ENCODE measurements around the gene CACNA1C.

Gene CACNA1C

DNA sequence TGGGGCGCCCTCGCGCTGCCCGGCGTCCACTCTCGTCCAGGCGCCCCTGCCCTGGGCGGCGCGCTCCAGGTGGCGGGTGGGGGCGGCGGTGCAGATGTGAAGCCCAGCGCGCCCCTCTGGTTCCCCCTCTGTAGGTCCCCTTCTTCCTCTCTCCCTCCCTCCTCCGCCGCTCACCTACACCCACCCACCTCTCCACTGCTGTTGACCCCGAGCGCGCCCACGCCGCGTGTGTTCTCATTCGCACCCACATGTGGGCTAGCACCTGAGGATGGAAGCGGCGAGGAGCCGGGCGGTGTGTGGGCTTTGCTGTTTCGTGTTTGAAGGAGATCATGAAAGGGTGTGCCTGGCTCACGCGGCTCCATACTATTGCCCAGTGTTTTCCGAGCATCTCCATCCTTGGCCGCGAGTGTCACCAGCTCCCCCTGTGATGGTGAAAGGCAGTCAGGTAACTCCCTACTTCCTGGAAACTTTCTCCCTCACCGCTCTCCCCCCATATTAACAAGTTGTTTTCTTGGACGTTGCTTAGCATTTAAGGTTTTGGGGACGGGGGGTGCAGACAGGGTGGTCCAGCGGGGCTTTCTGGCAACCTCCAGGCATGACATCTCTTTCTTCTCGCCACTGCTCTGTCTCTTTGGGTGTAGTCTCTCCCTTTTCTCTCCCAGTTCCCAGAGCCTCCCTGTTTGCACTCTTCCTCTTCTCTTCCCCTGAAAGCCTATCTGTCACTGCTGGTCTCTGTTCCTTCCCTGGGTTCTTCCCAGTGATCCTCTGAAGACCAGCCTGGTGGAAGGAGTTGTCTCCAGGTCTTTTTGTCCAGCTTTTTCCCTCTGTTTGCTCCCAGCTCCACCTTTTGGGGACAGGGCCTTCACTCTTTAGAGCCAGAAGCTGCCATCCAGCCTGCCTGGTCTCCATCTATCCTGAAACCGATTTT lies 1.6 kb downstream of the CACNA1C start:
- in situ Hi-C loops (cut with MboI; ENCODE audit: low sequenced_read_pairs, unreplicated experiment) = no loop called here
- no peak for DNase-seq (ENCODE audit: low spot score)
- TF ChIP-seq, protein P1, sequence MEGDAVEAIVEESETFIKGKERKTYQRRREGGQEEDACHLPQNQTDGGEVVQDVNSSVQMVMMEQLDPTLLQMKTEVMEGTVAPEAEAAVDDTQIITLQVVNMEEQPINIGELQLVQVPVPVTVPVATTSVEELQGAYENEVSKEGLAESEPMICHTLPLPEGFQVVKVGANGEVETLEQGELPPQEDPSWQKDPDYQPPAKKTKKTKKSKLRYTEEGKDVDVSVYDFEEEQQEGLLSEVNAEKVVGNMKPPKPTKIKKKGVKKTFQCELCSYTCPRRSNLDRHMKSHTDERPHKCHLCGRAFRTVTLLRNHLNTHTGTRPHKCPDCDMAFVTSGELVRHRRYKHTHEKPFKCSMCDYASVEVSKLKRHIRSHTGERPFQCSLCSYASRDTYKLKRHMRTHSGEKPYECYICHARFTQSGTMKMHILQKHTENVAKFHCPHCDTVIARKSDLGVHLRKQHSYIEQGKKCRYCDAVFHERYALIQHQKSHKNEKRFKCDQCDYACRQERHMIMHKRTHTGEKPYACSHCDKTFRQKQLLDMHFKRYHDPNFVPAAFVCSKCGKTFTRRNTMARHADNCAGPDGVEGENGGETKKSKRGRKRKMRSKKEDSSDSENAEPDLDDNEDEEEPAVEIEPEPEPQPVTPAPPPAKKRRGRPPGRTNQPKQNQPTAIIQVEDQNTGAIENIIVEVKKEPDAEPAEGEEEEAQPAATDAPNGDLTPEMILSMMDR (IDR thresholded peaks at IDR 0.05; ENCODE audit: borderline replicate concordance, control extremely low read depth, extremely low read depth, insufficient read depth, missing control alignments) = no peak

DNA sequence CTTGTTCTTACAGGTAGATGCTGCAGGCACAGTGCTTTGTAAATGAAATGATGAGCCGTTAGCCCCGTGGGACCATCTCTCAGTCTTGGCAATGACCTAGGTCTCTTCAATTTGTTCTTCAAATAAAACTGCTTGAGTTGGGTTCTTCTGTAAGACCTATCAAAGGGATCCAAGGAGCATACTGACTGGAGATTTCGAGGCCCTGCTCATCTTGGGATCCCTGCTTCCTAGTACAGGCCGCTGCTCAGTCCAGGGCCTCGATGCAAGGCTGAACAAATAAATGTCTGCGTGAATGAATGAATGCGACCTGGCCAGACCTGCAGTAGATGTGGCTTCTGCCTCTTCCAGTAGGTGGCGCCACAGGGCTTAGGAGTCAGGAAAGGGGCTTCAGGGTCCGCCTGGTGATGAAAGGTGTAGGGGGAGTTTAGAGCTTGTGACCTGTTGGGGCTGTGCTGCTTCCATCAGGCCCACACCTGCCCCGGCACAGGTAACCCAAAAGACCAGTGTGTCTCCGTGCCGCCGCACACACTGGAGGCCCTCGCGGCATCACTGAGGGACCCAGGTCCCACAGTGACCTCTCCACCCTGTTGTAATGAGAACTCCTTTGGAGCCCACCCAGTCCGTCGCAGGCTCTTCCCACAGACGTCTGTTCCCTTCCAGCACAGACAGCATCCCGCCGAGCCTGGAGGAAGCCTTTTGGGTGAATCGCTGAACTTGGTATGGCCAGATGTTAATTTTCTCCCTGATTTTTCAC lies 4.4 kb downstream of the CACNA1C start:
- DNase-seq (ENCODE audit: low spot score) = peak; percentile 54
- TF ChIP-seq, protein P1 (IDR thresholded peaks at IDR 0.05; ENCODE audit: borderline replicate concordance, control extremely low read depth, extremely low read depth, insufficient read depth, missing control alignments) = peak; percentile 63
- in situ Hi-C loops (cut with MboI; ENCODE audit: low sequenced_read_pairs, unreplicated experiment) = no loop called here

DNA sequence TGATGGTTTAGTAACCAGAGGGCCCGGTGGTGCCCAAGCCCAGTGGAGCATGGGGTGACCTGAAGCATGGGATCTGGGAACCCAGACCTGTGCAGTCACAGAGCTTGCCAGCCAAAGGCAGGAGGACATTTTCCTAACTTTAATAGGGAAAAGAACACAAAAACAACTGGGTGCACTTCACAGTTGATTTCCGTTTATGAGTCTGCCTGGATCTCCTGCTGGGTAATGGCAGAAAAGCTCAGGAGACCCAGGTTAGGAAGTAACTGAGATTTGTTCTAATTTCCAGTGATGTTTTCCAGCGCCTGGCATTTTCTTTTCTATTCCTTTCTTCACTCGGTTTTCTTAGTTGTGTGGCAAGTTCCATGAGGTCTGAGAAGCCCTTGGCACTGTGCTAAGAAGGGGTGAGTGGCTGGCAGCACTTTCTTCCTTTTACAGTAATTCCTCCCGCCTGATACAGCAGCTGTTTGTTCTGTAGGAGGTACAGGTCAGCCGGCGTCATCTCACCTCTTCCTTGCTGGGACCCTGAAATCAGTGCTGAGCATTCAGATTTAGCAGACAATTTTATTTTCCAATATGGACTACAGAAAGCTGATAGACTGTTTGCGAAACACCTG lies 5.1 kb downstream of the CACNA1C start:
- in situ Hi-C loops (cut with MboI; ENCODE audit: low sequenced_read_pairs, unreplicated experiment) = no loop called here
- TF ChIP-seq, protein P1 (IDR thresholded peaks at IDR 0.05; ENCODE audit: borderline replicate concordance, control extremely low read depth, extremely low read depth, insufficient read depth, missing control alignments) = no peak
- no peak for DNase-seq (ENCODE audit: low spot score)

DNA sequence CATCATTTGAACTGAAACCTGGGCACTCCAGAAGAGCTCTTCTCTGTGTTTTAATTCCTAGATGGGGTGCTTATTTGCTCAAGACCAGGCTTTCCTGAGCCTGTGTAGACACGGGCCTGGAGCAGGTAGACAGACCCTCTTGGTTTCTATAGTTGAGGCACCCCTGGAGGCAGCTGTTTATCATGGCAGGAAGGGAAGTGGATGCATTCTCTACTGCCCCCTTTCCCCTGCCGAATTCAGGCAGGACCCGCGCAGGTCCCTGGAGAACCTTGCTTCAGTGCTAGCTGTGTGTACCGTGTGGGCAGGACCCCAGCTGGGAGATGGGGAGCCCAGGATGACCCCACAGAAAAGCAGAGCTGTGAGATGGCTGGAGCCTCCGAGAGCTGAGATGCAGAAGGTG lies 6.0 kb downstream of the CACNA1C start:
- no peak for DNase-seq (ENCODE audit: low spot score)
- in situ Hi-C loops (cut with MboI; ENCODE audit: low sequenced_read_pairs, unreplicated experiment) = no loop called here

DNA sequence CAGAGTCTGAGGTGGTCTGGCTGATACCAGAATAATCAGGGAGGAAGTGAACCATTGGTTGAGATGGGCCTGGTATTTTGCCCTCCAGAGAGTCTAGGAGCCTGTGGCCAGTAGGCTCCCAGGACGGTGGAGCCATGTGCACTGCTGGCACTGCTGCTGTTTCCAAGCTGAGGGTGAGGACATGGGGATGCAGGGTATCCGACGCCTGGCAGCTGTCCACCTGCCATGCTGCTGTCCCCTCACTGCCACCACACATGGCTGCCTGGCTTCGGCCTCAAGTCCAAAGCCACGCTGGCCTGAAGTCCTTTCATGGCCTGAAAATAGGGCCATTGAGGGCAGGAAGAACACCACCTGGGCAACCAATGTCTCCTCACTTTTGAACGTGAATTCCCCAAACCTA lies 8.6 kb downstream of the CACNA1C start:
- TF ChIP-seq, protein P1 (IDR thresholded peaks at IDR 0.05; ENCODE audit: borderline replicate concordance, control extremely low read depth, extremely low read depth, insufficient read depth, missing control alignments) = no peak
- DNase-seq (ENCODE audit: low spot score) = no peak
- in situ Hi-C loops (cut with MboI; ENCODE audit: low sequenced_read_pairs, unreplicated experiment) = no loop called here

More for the DNA sequence above, 6.0 kb downstream of the CACNA1C start:
- TF ChIP-seq, protein P1 (IDR thresholded peaks at IDR 0.05; ENCODE audit: borderline replicate concordance, control extremely low read depth, extremely low read depth, insufficient read depth, missing control alignments) = no peak

DNA sequence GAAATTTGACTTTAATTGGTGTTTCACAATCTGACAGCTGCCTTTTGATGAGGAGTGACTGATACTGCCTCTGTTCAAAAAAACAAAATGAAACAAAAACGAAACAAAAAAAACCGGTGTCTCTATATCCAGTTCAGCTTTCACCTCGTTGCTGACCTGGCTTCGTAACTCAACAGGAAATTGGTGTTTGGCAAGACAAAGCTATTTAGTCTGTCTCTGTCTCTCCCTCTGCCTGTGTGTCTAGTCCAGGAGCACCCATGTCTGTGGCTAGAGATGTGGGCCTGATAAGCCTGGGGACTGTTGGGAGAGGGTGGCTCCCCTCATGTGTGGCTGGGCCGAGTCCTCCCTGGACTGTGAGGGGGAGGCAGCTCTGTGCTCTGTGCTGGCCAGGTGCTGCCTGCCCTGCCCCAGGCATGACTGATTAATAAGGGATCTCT lies 11.3 kb downstream of the CACNA1C start:
- in situ Hi-C loops (cut with MboI; ENCODE audit: low sequenced_read_pairs, unreplicated experiment) = no loop called here
- TF ChIP-seq, protein P1 (IDR thresholded peaks at IDR 0.05; ENCODE audit: borderline replicate concordance, control extremely low read depth, extremely low read depth, insufficient read depth, missing control alignments) = no peak
- DNase-seq (ENCODE audit: low spot score) = peak; percentile 64
